GM23338 (cell line): ENCODE results near the gene LRRC52.

Experiments
- CREB1 ChIP-seq: fragments of 250-450 bp; sonication (Bioruptor Pico); IDR thresholded peaks from 2 replicates; pipeline ENCODE4 v1.5.0; 2020; ENCODE audit warnings: low read depth, mild to moderate bottlenecking, moderate library complexity
- CTCF ChIP-seq, 2 experiments: fragments of 200-600 bp in 1 of 2; sonication (generic) in 1 of 2; conservative IDR thresholded peaks; 2 replicates each; pipeline versions ENCODE4 v1.5.1 to v1.6.1; 2016 to 2017; ENCODE audit warnings: antibody characterized with exemption in 2 of 2, low read depth in 2 of 2, mild to moderate bottlenecking in 2 of 2, moderate library complexity in 1 of 2
- ETS1 ChIP-seq: IDR thresholded peaks from 2 replicates; pipeline ENCODE4 v1.6.1; 2016; ENCODE audit warnings: antibody characterized with exemption
- EZH2 ChIP-seq: fragments of 200-600 bp; sonication (generic); IDR thresholded peaks from one replicate; pipeline ENCODE4 v1.8.0; 2017; ENCODE audit warnings: antibody characterized with exemption, mild to moderate bottlenecking, low read depth; ENCODE audit not compliant: unreplicated experiment
- EZH2phosphoT487 ChIP-seq: fragments of 200-600 bp; sonication (generic); IDR thresholded peaks from one replicate; pipeline ENCODE4 v1.8.1; 2018; ENCODE audit warnings: antibody characterized with exemption; ENCODE audit not compliant: unreplicated experiment
- POLR2AphosphoS5 ChIP-seq: IDR thresholded peaks from 2 replicates; pipeline ENCODE4 v1.6.1; 2016; ENCODE audit warnings: antibody characterized with exemption, low read depth
- REST ChIP-seq: IDR thresholded peaks from one replicate; pipeline ENCODE4 v1.6.1; 2018; ENCODE audit warnings: antibody characterized with exemption; ENCODE audit not compliant: unreplicated experiment

GRCh38 chr1:165574295-165574694 is 30.5 kb downstream of the LRRC52 start:
- no peak for TF ChIP-seq REST
- TF ChIP-seq CTCF (conservative IDR thresholded peaks at IDR 0.05; ENCODE audit: low read depth in 2 of 2), result no peak
- no peak for TF ChIP-seq CREB1 (CRISPR knock-in tag)
- TF ChIP-seq POLR2AphosphoS5, result no peak
- TF ChIP-seq EZH2phosphoT487, result no peak
- TF ChIP-seq EZH2, result no peak
- no peak for TF ChIP-seq ETS1
